ENCODE data around the gene MS4A2.
"Not testable (repeated sequence)": the region's sequence is repeated elsewhere in the genome, so short reads cannot be mapped to it uniquely, and the experiment has no call there.

The MS4A2 gene

DNA sequence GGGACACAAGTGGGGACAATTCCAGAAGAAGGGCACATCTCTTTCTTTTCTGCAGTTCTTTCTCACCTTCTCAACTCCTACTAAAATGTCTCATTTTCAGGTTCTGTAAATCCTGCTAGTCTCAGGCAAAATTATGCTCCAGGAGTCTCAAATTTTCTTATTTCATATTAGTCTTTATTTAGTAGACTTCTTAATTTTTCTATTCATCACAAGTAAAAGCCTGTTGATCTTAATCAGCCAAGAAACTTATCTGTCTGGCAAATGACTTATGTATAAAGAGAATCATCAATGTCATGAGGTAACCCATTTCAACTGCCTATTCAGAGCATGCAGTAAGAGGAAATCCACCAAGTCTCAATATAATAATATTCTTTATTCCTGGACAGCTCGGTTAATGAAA lies at the start of gene MS4A2:
Gene MS4A2, plus strand, starts transcription at position 301 of the 400 bp plus-strand sequence. CDS start 102 bp downstream, outside the sequence.
- DNase-seq, result no peak

DNA sequence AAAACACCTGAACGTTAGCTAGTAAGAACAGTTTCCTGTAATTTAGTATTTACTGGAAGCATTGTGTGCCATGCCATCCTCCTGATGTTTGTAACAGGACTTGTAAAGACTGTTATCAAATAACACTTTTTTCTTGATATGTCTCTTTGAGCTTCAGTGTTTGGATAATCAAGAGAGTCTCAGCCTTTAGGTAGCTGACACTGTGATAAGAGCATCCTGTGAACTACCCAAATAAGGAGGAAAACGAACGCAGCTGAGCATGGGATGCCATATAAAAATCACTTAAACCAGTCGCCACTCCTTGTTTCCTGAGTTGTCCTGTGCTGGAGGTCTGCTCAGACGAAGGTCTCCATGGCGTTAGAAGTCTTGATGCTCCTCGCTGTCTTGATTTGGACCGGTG lies 48.4 kb upstream of the MS4A2 start, which contains the start of gene OOSP2:
Gene OOSP2, plus strand, starts transcription at position 301 of the 400 bp plus-strand sequence. Its CDS starts 51 bp downstream, at position 352.
- no peak for DNase-seq

DNA sequence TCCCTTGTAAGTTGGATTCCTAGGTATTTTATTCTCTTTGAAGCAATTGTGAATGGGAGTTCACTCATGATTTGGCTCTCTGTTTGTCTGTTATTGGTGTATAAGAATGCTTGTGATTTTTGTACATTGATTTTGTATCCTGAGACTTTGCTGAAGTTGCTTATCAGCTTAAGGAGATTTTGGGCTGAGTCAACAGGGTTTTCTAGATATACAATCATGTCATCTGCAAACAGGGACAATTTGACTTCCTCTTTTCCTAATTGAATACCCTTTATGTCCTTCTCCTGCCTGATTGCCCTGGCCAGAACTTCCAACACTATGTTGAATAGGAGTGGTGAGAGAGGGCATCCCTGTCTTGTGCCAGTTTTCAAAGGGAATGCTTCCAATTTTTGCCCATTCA lies 38.0 kb upstream of the MS4A2 start:
- not testable (repeated sequence) for DNase-seq

DNA sequence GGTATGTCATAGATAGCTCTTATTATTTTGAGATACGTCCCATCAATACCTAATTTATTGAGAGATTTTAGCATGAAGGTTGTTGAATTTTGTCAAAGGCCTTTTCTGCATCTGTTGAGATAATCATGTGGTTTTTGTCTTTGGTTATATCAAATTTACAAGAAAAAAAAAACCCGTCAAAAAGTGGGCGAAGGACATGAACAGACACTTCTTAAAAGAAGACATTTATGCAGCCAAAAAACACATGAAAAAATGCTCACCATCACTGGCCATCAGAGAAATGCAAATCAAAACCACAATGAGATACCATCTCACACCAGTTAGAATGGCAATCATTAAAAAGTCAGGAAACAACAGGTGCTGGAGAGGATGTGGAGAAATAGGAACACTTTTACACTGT lies 37.6 kb upstream of the MS4A2 start:
- DNase-seq, result not testable (repeated sequence)

DNA sequence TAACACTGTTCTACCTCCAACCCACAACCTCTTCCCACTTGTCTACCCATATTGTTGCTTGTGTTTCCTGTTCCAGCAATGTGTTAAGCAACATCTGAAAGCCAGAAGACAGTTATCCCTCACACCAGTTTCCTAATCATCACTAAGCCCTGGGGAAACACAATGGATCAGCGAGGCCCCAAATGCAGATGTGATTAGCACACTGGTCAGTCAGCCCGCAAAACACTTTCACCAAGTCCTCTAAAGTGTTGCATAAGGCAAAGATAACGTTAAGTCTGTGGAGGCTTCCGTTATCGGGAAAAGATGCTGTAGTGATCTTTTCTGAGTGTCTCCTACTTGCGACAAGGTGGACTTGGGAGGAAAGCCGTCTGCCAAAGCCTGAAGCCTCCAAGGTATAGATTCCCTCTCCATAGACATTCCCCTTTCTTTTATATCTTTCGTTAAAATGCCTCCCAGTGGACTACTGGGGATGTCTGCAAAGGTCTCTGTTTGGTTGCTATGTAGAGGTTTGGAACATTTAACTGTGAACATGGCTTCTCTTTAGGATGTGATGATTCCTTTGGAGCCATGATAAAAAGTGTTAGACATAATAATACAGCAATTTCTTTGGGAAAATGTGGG lies 32.0 kb upstream of the MS4A2 start, which contains the start of gene MS4A3:
Gene MS4A3, plus strand, starts transcription at position 317 of the 621 bp plus-strand sequence. CDS start 4,496 bp downstream, outside the sequence.
- no peak for DNase-seq

DNA sequence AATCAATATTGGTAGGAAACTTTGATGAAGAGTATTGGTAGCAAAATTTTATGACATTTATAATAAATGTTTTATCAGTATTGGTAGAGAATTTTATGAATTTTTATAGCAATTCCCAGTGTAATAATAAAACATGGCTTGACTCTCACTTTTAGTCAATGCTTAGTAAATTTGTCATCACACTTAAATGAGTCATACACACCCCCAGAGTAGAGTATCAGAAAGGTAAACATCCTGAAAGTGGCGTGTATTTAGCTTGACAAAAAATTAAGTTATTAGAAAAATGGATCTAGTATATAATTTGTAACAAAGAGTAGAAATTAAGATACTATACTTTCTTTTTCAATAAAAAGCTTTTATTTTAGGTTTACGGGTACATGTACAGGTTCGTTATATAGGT lies 29.4 kb upstream of the MS4A2 start:
- no peak for DNase-seq

DNA sequence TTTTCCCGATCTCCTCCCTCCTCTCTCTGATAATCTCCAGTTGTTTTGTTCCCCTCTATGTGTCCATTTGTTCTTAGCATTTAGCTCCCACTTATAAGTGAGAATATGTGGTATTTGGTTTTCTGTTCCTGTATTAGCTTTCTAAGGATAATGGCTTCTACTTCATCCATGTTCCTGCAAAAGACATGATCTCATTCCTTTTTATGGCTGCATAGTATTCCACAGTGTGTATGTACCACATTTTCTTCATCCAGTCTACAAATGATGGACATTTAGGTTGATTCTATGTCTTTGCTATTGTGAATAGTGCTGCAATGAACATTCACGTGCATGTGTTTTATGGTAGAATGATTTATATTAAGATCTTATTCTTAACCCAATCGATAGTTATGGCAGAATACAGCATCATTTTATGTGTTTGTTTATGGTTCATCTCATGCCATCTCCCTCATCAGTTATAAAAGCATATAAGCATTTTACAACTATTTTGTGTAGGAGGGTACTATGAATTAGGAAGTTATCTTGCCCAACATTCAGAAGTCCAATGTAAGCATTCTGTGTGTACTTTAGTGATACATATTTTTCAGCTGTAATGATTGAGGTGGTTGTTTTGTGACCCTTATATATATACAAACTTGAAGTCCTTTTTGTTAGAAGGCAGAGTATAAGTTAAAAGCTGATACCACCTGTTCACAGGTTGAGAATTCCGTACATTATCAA lies 28.8 kb upstream of the MS4A2 start:
- no peak for DNase-seq

DNA sequence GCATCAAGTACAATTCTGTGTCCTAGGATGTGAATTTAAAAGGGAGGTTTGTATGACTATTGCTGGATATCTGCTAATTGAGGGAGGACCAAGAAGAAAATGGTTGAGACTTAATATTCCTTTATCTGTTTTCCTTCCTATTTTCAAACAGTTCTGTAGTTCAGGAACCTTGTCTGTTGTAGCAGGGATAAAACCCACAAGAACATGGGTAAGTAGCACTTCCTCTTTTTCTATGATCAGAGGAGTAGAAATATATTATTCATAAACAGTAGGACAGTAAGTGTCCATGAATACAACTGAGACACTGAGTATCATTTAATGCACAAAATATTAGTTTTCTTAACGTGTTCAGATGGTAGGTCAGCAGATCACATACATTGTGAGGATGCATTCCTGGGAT lies 24.4 kb upstream of the MS4A2 start:
- DNase-seq, result no peak

DNA sequence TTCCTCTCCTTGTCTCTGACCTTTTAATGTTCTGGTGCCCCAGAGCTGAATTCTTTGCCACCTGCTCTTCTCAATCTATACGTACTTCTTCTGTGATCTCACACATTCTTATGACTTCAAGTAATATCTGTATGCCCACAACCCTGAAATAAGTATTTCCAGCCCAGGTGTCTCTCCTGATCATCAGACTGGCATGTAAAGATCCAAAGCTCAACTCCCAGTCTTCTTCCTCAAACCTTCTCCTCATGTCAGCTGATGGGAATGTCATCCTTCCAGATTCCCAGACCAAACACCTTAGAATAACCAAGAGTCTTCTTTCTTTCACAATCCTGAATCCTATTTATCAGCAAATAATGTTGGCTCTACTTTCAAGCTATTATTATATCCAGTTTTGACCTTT lies 22.7 kb upstream of the MS4A2 start:
- DNase-seq, result no peak

DNA sequence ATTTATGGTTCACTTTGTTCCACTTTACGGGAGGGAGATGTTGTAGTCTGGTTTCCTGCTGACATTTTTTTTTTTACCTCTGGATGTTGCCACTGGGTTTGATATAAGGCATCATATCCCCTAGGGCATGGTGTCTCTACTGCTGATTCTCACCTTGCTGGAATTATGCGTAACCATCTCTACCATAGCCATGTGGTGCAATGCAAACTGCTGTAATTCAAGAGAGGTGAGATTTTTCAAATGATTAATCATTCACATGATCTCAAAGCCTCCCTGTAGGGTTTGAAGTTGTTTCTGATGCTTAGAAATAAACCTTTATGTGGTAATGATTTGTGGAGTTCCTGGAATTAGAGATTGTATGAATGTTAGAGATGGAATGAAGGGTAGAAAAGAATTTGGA lies 19.0 kb upstream of the MS4A2 start:
- DNase-seq, result no peak

DNA sequence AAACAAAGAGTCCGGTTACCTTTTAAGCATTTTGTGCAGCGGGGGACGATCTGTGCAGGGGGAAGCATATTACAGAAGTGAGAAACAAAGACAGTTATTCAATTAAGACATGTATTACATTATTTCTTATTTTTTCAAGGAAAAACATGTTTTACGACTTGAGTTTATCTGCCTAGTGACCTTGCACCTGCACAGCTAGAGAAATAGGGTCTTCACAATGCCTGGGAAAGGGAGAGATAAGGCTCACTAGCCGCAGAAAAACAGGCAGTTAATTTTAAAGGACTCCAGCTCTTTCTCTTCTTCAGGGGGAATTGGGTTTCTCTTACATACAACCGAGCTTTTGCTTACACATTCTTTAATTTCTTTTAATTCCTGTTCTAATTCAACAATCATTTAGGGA lies 16.8 kb upstream of the MS4A2 start:
- DNase-seq, result not testable (repeated sequence)

DNA sequence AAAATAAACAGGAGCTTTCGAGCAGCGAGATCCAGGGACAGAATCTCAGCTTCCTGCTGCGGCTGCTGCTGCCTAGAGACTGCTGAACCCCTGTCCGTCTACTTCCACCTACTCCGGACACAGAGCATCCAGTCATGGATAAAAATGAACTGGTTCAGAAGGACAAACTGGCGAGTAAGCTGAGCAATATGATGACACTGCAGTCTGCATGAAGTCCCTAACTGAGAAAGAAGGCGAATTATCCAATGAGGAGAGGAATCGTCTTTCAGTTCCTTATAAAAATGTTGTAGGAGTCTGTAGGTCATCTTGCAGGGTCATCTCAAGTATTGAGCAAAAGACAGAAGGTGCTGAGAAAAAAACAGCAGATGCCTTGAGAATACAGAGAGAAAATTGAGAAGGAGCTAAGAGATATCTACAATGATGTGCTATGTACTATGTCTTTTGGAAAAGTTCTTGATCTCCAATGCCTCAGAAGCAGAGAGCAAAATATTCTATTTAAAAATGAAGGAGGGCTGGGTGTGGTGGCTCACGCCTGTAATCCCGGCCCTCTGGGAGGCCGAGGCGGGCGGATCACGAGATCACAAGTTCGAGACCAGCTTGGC lies 11.1 kb upstream of the MS4A2 start:
- no peak for DNase-seq

DNA sequence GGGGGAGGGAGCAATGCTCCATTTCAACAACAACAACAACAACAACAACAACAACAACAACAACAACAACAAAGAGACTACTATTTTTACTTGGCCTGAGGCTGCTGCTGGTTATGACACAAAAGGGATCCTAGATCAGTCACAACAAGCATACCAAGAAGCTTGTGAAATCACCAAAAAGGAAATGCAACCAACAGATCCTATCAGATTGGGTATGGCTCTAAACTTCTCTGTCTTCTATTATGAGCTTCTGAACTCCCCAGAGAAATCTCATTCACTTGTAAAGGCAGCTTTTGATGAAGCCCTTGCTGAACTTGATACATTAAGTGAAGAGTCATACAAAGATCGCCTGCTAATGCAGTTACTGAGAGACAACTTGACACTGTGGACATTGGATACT lies 10.5 kb upstream of the MS4A2 start:
- DNase-seq, result no peak

DNA sequence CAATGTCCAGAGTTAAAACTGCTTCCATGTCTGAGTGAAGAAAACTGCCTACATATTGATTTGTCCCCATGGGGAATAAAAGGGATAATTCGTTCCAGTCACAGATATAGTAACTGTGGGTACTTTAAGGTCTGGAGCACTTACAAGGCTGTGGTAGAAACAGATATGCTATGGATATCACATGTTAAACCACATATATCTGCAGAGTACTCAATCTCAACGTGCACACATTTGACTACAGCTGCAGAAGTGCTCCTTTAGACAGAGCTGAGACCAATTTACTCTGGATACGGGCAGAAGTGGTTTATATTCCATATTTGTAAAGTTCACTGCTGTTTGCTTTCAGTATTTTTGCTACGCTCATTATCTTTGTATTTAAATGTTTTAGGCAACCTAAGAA lies 9.7 kb upstream of the MS4A2 start:
- no peak for DNase-seq

DNA sequence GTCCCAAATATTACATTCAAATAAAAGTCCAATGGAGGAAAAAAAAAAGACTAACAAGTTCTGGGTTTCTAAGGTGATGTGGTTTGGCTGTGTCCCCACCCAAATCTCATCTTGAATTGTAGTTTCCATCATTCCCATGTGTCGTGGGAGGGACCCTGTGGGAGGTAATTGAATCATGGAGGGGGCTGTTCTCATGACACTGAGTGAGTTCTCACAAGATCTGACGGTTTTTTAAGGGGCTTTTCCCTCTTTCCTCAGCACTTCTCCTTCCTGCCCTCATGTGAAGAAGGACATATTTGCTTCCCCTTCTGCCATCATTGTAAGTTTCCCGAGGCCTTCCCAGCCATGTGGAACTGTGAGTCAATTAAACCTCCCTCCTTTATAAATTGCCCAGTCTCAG lies 7.9 kb upstream of the MS4A2 start:
- DNase-seq, result no peak

DNA sequence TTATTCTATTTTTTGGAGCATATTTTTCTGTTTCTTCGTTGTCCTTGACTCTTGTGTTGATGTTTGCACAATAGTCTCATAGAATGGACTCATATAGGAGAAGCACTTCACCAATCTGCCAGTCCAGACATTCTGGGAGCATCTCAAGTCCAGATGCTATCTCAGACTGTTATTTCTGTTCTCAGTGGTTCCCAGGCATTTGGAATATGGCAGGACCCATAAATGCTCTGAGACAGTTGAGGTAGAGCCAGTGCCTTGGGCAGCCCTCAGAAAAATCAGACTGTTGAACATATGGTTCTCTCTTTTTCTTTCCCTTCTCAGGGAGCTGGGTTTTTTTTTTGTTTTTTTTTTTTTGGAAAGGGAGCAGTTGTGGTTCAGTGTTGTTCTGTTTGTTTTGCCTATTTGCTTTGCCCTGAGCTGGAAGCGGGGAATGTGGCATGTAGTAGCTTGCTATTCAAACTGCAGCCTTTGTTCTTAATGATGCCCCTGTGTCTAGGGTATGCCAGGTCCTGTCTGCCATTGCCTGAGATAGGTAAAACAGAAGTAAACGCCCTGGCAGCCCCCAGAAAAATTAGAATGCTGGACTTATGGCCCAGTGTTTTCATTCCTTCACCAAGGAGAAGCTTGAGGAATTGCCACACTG lies 3.7 kb upstream of the MS4A2 start:
- DNase-seq, result no peak

DNA sequence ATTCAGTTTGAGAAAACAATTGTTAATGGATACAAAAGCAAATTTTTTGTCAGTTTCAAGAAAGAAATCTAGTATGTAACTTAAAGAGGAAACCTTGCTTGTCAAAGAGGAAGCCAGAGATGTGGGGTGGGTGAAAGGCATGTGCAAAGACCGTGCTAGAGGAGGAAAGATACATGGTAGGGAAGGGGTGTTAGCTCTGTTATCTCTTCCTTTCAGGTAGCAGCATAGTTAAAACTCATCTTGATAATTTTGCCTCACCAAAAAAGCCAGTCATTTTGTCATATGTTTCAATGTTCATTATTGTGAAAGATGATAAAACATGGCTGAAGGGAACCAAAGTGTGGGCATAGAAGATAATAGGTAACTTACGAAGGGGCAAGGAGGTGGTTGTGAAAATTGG lies 2.6 kb upstream of the MS4A2 start:
- DNase-seq, result no peak

DNA sequence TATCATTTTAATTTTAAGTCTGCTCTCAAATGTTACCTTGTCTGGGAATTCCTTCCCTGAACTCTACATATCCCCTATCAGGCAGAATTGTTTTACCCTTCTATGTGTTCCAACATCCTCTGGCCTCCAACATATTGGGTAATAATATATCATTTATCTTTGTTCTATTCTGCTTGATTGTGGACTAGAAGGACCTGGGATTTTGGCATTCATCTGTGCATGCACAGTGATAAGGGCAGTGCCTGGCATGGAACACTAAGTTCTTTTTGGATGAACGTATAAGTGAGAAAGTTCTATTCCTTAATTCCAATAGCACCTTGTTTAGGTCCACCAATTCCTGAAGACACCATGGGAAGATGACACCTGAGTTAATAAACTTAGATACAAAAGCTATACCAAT lies 1.2 kb upstream of the MS4A2 start:
- no peak for DNase-seq

DNA sequence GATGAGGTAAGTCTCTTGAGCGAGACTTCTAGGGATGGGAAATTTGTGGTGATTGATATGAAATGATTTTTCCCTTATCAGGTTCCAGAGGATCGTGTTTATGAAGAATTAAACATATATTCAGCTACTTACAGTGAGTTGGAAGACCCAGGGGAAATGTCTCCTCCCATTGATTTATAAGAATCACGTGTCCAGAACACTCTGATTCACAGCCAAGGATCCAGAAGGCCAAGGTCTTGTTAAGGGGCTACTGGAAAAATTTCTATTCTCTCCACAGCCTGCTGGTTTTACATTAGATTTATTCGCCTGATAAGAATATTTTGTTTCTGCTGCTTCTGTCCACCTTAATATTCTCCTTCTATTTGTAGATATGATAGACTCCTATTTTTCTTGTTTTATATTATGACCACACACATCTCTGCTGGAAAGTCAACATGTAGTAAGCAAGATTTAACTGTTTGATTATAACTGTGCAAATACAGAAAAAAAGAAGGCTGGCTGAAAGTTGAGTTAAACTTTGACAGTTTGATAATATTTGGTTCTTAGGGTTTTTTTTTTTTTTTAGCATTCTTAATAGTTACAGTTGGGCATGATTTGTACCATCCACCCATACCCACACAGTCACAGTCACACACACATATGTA lies 7.1 kb downstream of the MS4A2 start:
- DNase-seq, result no peak

DNA sequence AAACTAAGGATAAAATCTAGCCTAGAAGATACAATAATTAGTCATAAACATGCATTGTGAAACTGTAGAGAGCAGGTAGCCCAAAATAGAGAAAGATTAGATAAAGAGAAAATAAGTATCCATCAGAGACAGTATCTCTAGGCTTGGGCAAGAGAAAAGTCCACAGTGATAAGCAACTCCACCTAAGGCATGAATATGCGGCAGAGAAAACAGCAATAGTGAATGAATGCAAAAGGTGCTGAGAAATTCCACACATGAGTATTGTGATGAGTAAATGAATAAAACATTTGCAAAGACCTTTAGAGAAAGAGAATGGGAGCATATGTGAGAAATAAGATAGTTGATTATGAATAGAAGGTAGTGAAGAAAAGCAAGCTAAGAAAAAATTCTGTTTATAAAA lies 8.7 kb downstream of the MS4A2 start:
- no peak for DNase-seq

DNA sequence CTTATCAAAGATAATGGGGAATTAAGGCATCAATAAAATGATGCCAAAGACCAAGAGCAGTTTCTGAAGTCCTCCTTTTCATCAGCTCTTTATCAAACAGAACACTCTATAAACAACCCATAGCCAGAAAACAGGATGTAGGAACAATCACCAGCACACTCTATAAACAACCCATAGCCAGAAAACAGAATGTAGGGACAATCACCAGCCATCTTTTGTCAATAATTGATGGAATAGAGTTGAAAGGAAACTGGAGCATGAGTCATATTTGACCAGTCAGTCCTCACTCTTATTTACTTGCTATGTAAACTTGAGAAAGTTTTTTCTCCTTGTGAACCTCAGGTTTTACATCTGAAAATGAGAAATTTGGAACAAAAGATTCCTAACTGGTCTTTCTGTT lies 10.0 kb downstream of the MS4A2 start:
- no peak for DNase-seq

DNA sequence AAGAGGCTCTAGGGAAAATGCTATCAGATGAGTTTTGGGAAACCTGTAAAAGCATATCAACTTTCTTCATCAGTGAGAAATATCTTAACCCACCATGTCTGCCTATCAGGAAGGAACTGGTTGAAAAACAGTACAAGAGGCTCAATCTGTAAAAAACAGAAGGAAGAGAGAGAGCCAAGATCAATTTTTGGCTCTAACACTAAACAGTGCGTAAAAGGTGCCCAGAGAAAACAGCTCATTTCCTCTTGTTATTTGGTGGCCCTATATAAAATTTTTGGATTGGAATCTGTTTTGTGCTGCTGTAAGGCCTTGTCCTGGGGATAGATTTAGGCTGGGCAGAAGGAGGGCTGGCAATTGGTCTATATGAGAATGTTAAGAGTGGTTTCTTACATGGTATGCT lies 12.1 kb downstream of the MS4A2 start:
- no peak for DNase-seq

DNA sequence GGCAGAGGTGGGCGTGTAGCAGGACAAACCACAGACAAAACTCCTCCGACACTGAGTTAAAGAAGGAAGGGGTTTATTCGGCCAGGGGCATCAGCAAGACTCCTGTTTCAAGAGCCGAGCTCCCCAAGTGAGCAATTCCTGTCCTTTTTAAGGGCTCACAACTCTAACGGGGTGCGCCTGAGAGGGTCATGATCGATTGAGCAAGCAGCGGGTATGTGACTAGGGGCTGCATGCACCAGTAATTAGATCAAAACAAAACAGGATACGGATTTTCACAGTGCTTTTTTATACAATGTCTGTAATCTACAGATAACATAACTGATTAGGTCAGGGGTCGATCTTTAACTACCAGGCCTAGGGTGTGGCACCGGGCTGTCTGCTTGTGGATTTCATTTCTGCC lies 12.9 kb downstream of the MS4A2 start:
- DNase-seq, result not testable (repeated sequence)

All from islet precursor cell (in vitro differentiated cells).